Mesendoderm (in vitro differentiated cells): ENCODE data around the gene ABCA10.

ENCODE experiments used
- DNase-seq: peaks from one replicate; pipeline ENCODE4 v3.0.0; 2013
- H2AK5ac ChIP-seq: 2 replicates; pipeline ENCODE4 v1.6.1; 2013; ENCODE audit warnings: low read length, inconsistent platforms
- H2BK120ac ChIP-seq: 2 replicates; pipeline ENCODE4 v1.6.1; 2013; ENCODE audit warnings: low read depth, mild to moderate bottlenecking, low read length, moderate library complexity, mixed read lengths
- H2BK15ac ChIP-seq: replicated peaks from 2 replicates; pipeline ENCODE4 v1.6.1; 2013; ENCODE audit warnings: low read depth, mild to moderate bottlenecking, moderate library complexity
- H2BK5ac ChIP-seq: 2 replicates; pipeline ENCODE4 v1.6.1; 2013; ENCODE audit warnings: low read length, inconsistent platforms
- H3K18ac ChIP-seq: 2 replicates; pipeline ENCODE4 v1.6.1; 2013; ENCODE audit warnings: mild to moderate bottlenecking, low read length, mixed read lengths
- H3K23ac ChIP-seq: one replicate; pipeline ENCODE4 v1.6.1; 2013; ENCODE audit warnings: low read length
- H3K27ac ChIP-seq: 2 replicates; pipeline ENCODE4 v1.5.1; 2013; ENCODE audit warnings: low read depth, mild to moderate bottlenecking, inconsistent platforms, low read length, moderate library complexity
- H3K27me3 ChIP-seq: 2 replicates; pipeline ENCODE4 v1.6.1; 2013; ENCODE audit warnings: low read length, control low read depth, mild to moderate bottlenecking, inconsistent platforms; ENCODE audit not compliant: insufficient read depth, poor library complexity
- H3K36me3 ChIP-seq: 2 replicates; pipeline ENCODE4 v1.6.1; 2013; ENCODE audit warnings: low read length, inconsistent platforms; ENCODE audit not compliant: control insufficient read depth, insufficient read depth
- H3K4ac ChIP-seq: one replicate; pipeline ENCODE4 v1.6.1; 2013; ENCODE audit warnings: low read depth, mild to moderate bottlenecking, low read length, moderate library complexity
- H3K4me1 ChIP-seq: 2 replicates; pipeline ENCODE4 v1.6.1; 2013; ENCODE audit warnings: low read depth, low read length, inconsistent platforms; ENCODE audit not compliant: control insufficient read depth
- H3K4me2 ChIP-seq: 2 replicates; pipeline ENCODE4 v1.6.1; 2013; ENCODE audit warnings: low read length
- H3K4me3 ChIP-seq: 2 replicates; pipeline ENCODE4 v1.5.1; 2013; ENCODE audit warnings: mild to moderate bottlenecking, low read length
- H3K56ac ChIP-seq: one replicate; pipeline ENCODE4 v1.6.1; 2013; ENCODE audit warnings: low read length
- H3K79me1 ChIP-seq: 2 replicates; pipeline ENCODE4 v1.6.1; 2013; ENCODE audit warnings: low read length, inconsistent platforms
- H3K79me2 ChIP-seq: 2 replicates; pipeline ENCODE4 v1.6.1; 2013; ENCODE audit warnings: mild to moderate bottlenecking, low read length; ENCODE audit not compliant: control insufficient read depth, insufficient read depth
- H3K9ac ChIP-seq: 2 replicates; pipeline ENCODE4 v1.6.1; 2013; ENCODE audit warnings: low read length, inconsistent platforms
- H4K5ac ChIP-seq: one replicate; pipeline ENCODE4 v1.6.1; 2013; ENCODE audit warnings: low read length
- H4K8ac ChIP-seq: one replicate; pipeline ENCODE4 v1.6.1; 2013; ENCODE audit warnings: low read depth, mild to moderate bottlenecking, control low read depth, low read length, moderate library complexity
- WGBS: extraction: QIAGEN DNeasy Blood & Tissue Kit; methylation state at CpG from one replicate; pipeline ENCODE4 v1.1.7; 2013; ENCODE audit warnings: low lambda C conversion rate, missing lambda C conversion rate; ENCODE audit not compliant: insufficient coverage; ENCODE audit errors: extremely low coverage; 5-methylcytosine and 5-hydroxymethylcytosine counted together

Gene ABCA10

GRCh38 chr17:69223809-69224208, 4.8 kb downstream of the ABCA10 start:
- H2BK120ac ChIP-seq = no peak overlapping the region
- H3K4me2 ChIP-seq = no peak overlapping the region
- H4K8ac ChIP-seq = no peak overlapping the region
- no peaks in the 10 kb centered on the region for H3K79me2 ChIP-seq
- H3K79me1 ChIP-seq = no peaks in the 10 kb centered on the region
- DNase-seq = no peak
- H2AK5ac ChIP-seq = no peak overlapping the region
- H3K4me3 ChIP-seq = no peak overlapping the region
- H3K9ac ChIP-seq = no peak overlapping the region
- H3K4me1 ChIP-seq = no peaks in the 10 kb centered on the region
- H3K18ac ChIP-seq = no peak overlapping the region
- no peak overlapping the region for H4K5ac ChIP-seq
- H3K4ac ChIP-seq = no peak overlapping the region
- no peak overlapping the region for H3K23ac ChIP-seq
- H3K56ac ChIP-seq = no peak overlapping the region
- H3K36me3 ChIP-seq = no peaks in the 10 kb centered on the region
- no peak overlapping the region for H2BK15ac ChIP-seq
- no peak overlapping the region for H3K27ac ChIP-seq
- H3K27me3 ChIP-seq = no peaks in the 10 kb centered on the region
- no CpG with 5 or more reads among the region's 3 CpGs for WGBS
- H2BK5ac ChIP-seq = no peak overlapping the region

- Histone ChIP-seq H2AK5ac (no peak overlapping the region), H3K4me1 (no peaks in the 10 kb centered on the region), H3K79me1 (no peaks in the 10 kb centered on the region), H2BK120ac (no peak overlapping the region), H3K23ac (no peak overlapping the region), H3K4ac (no peak overlapping the region), H3K27ac (no peak overlapping the region), H3K18ac (no peak overlapping the region), H3K4me3 (no peak overlapping the region), H3K56ac (no peak overlapping the region), H3K79me2 (no peaks in the 10 kb centered on the region), H3K36me3 (no peaks in the 10 kb centered on the region), H2BK15ac (no peak overlapping the region), H3K9ac (no peak overlapping the region), H3K4me2 (no peak overlapping the region), H4K5ac (no peak overlapping the region), H2BK5ac (no peak overlapping the region), H3K27me3 (no peaks in the 10 kb centered on the region), H4K8ac (no peak overlapping the region)
- no peak for DNase-seq
Observed at GRCh38 chr17:69222707-69223258, 5.8 kb downstream of the ABCA10 start.

GRCh38 chr17:69220098-69220497, 8.5 kb downstream of the ABCA10 start:
- no CpG with 5 or more reads among the region's 1 CpG for WGBS
- Histone ChIP-seq H3K4me1 (no peaks in the 10 kb centered on the region), H2BK5ac (no peak overlapping the region), H2BK120ac (no peak overlapping the region), H3K27me3 (no peaks in the 10 kb centered on the region), H3K23ac (no peak overlapping the region), H4K8ac (no peak overlapping the region), H3K36me3 (no peaks in the 10 kb centered on the region), H4K5ac (no peak overlapping the region), H3K4me2 (no peak overlapping the region), H3K56ac (no peak overlapping the region), H3K4ac (no peak overlapping the region), H3K18ac (no peak overlapping the region), H3K27ac (no peak overlapping the region), H3K79me2 (no peaks in the 10 kb centered on the region), H3K79me1 (no peaks in the 10 kb centered on the region), H2AK5ac (no peak overlapping the region), H2BK15ac (no peak overlapping the region), H3K9ac (no peak overlapping the region), H3K4me3 (no peak overlapping the region)
- no peak for DNase-seq

- Histone ChIP-seq H2BK120ac (no peak overlapping the region), H4K8ac (no peak overlapping the region), H3K56ac (no peak overlapping the region), H3K23ac (no peak overlapping the region), H3K79me2 (no peaks in the 10 kb centered on the region), H3K36me3 (no peaks in the 10 kb centered on the region), H3K4me1 (no peaks in the 10 kb centered on the region), H2BK5ac (no peak overlapping the region), H3K79me1 (no peaks in the 10 kb centered on the region), H3K9ac (no peak overlapping the region), H2BK15ac (no peak overlapping the region), H3K18ac (no peak overlapping the region), H3K4me2 (no peak overlapping the region), H4K5ac (no peak overlapping the region), H3K4me3 (no peak overlapping the region), H2AK5ac (no peak overlapping the region), H3K27me3 (no peaks in the 10 kb centered on the region), H3K4ac (no peak overlapping the region), H3K27ac (no peak overlapping the region)
- WGBS = no CpG with 5 or more reads among the region's 3 CpGs
- no peak for DNase-seq
Observed at GRCh38 chr17:69218986-69219385, 9.6 kb downstream of the ABCA10 start.

GRCh38 chr17:69213059-69213813, 15.4 kb downstream of the ABCA10 start:
- Histone ChIP-seq H3K4me2 (no peak overlapping the region), H3K56ac (no peak overlapping the region), H3K27me3 (no peaks in the 10 kb centered on the region), H4K5ac (no peak overlapping the region), H2BK120ac (no peak overlapping the region), H3K4me1 (no peaks in the 10 kb centered on the region), H2BK15ac (no peak overlapping the region), H2AK5ac (no peak overlapping the region), H3K9ac (no peak overlapping the region), H4K8ac (no peak overlapping the region), H3K4ac (no peak overlapping the region), H3K4me3 (no peak overlapping the region), H3K27ac (no peak overlapping the region), H3K79me2 (no peaks in the 10 kb centered on the region), H3K18ac (no peak overlapping the region), H2BK5ac (no peak overlapping the region), H3K23ac (no peak overlapping the region), H3K36me3 (no peaks in the 10 kb centered on the region), H3K79me1 (no peaks in the 10 kb centered on the region)
- no CpG with 5 or more reads among the region's 9 CpGs for WGBS
- DNase-seq = peak; percentile 61

GRCh38 chr17:69208640-69209039, 20.0 kb downstream of the ABCA10 start:
- WGBS = no CpG with 5 or more reads among the region's 2 CpGs
- H2BK120ac ChIP-seq = no peak overlapping the region
- H4K5ac ChIP-seq = no peak overlapping the region
- no peak overlapping the region for H3K56ac ChIP-seq
- no peak overlapping the region for H3K27ac ChIP-seq
- no peak overlapping the region for H3K9ac ChIP-seq
- no peak overlapping the region for H3K23ac ChIP-seq
- H3K18ac ChIP-seq = no peak overlapping the region
- H2AK5ac ChIP-seq = no peak overlapping the region
- H2BK15ac ChIP-seq = no peak overlapping the region
- H3K4me1 ChIP-seq = no peaks in the 10 kb centered on the region
- no peaks in the 10 kb centered on the region for H3K79me1 ChIP-seq
- no peaks in the 10 kb centered on the region for H3K36me3 ChIP-seq
- H4K8ac ChIP-seq = no peak overlapping the region
- no peak overlapping the region for H3K4me2 ChIP-seq
- H3K4me3 ChIP-seq = no peak overlapping the region
- H3K79me2 ChIP-seq = no peaks in the 10 kb centered on the region
- H3K4ac ChIP-seq = no peak overlapping the region
- no peak overlapping the region for H2BK5ac ChIP-seq
- no peak for DNase-seq
- H3K27me3 ChIP-seq = no peaks in the 10 kb centered on the region
